Transverse colon (tissue), 3 donors: ENCODE measurements around the gene NR3C2.

Experiments used
- POLR2A ChIP-seq: fragments of 450-650 bp; IDR thresholded peaks from one replicate; pipeline ENCODE4 v1.6.1; 2016; ENCODE audit warnings: antibody characterized with exemption, mild to moderate bottlenecking, moderate library complexity
- TF ChIP-seq, protein P1 (sequence below), 5 experiments: fragments of 200-600 bp in 3 of 5; fragments of 450-650 bp in 2 of 5; sonication (generic) in 3 of 5; IDR thresholded peaks; 1 replicate in 2 of 5; 2 replicates in 3 of 5; pipeline ENCODE4 v1.5.1; 2016 to 2017; ENCODE audit warnings: antibody characterized with exemption in 5 of 5, inconsistent platforms in 3 of 5, mild to moderate bottlenecking in 2 of 5, moderate library complexity in 1 of 5

- TF ChIP-seq, protein P1, sequence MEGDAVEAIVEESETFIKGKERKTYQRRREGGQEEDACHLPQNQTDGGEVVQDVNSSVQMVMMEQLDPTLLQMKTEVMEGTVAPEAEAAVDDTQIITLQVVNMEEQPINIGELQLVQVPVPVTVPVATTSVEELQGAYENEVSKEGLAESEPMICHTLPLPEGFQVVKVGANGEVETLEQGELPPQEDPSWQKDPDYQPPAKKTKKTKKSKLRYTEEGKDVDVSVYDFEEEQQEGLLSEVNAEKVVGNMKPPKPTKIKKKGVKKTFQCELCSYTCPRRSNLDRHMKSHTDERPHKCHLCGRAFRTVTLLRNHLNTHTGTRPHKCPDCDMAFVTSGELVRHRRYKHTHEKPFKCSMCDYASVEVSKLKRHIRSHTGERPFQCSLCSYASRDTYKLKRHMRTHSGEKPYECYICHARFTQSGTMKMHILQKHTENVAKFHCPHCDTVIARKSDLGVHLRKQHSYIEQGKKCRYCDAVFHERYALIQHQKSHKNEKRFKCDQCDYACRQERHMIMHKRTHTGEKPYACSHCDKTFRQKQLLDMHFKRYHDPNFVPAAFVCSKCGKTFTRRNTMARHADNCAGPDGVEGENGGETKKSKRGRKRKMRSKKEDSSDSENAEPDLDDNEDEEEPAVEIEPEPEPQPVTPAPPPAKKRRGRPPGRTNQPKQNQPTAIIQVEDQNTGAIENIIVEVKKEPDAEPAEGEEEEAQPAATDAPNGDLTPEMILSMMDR (IDR thresholded peaks at IDR 0.05) = no peak
- no peak for TF ChIP-seq POLR2A
Observed at GRCh38 chr4:148060264-148061140, 381.7 kb downstream of the NR3C2 start.
